ENCODE measurements around the gene CLK3. TPM values are rescaled to one million over a fixed set of nuclear protein-coding genes. Genes with fewer than 3 reads are reported as not detected.

CLK3 gene
- total RNA-seq, 1 experiment from 2014 or later: 56.2 TPM

DNA sequence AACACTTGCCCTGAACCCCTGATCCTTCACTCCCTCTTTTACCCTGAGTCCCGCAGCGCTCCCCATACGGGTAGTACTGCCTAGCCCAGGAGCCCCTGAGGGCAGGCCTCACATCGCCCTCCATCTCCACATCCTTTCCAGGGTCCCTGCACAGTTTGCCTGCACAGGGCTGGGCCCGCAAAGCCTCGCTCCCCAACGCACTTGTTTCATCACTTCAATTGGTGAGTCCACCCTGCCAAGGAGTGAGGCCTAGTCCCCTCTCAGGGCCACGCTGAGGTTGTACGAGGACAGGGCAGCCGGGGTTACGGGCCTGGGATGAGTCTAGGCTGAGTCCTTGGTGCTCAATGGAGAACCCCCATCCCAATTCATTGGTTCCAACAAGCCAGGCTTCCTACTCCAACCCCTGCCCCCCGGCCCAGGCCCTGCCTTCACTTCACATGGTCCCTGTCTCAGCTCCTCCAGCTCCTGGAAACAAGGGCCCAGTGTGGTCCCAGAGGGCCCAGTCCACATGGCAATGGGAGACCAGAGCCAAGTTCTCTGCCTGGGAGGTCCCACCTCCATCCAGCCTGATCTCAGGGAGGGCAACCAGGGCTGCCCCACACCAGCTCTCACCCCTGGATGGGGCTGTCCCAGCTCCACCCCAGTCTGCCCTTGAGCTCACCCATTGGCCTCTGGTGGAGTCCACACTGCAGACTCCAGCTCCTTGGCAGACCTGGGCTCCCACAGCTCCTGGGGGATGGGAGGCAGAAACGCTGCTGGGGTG, 12.4 kb upstream of the CLK3 start:
- Histone ChIP-seq H3K9ac (ENCODE audit: low read length) (no peak overlapping the region), H3K27me3 (ENCODE audit: low read length) (no peaks in the 10 kb centered on the region), H3K27ac (ENCODE audit: low read length) (no peak overlapping the region), H3K4me2 (ENCODE audit: low read length) (no peak overlapping the region), H3K4me3 (ENCODE audit: low read length) (no peak overlapping the region), H3K9me3 (ENCODE audit: low read length) (no peaks in the 10 kb centered on the region), H2AFZ (ENCODE audit: low read length) (no peak overlapping the region), H3K79me2 (ENCODE audit: low read length) (no peaks in the 10 kb centered on the region), H3K36me3 (ENCODE audit: low read depth, low read length) (0 out of 2 replicates have a peak, but pooled peaks cover 3% of the 10 kb centered on the region), H4K20me1 (ENCODE audit: low read length) (no peaks in the 10 kb centered on the region), H3F3A (ENCODE audit: low read length, unreplicated experiment) (no peaks in the 10 kb centered on the region), H3K9me2 (replicated peaks; ENCODE audit: low read length) (no peaks in the 10 kb centered on the region), H3K4me1 (ENCODE audit: insufficient read depth, low read length) (no peaks in the 10 kb centered on the region)
- no TSS peak for BruUV-seq (replicated peaks)
- ATAC-seq (no peak), DNase-seq (no peak)
- TF ChIP-seq EZH2phosphoT487 (IDR thresholded peaks at IDR 0.05; ENCODE audit: borderline replicate concordance, low read length): no peak
- TF ChIP-seq, protein P1, sequence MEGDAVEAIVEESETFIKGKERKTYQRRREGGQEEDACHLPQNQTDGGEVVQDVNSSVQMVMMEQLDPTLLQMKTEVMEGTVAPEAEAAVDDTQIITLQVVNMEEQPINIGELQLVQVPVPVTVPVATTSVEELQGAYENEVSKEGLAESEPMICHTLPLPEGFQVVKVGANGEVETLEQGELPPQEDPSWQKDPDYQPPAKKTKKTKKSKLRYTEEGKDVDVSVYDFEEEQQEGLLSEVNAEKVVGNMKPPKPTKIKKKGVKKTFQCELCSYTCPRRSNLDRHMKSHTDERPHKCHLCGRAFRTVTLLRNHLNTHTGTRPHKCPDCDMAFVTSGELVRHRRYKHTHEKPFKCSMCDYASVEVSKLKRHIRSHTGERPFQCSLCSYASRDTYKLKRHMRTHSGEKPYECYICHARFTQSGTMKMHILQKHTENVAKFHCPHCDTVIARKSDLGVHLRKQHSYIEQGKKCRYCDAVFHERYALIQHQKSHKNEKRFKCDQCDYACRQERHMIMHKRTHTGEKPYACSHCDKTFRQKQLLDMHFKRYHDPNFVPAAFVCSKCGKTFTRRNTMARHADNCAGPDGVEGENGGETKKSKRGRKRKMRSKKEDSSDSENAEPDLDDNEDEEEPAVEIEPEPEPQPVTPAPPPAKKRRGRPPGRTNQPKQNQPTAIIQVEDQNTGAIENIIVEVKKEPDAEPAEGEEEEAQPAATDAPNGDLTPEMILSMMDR (conservative IDR thresholded peaks at IDR 0.05; ENCODE audit: low read depth, low read length): no peak
- TF ChIP-seq EZH2 (IDR thresholded peaks at IDR 0.05; ENCODE audit: low read length, unreplicated experiment): no peak
- ChIA-PET CTCF (no interaction called here), POLR2A (ENCODE audit: unreplicated experiment) (interaction anchor here (1.2 kb wide), 1 partner anchor 10 kb away, joined by 4 read pairs; no protein-coding TSS in a partner anchor)
- intact Hi-C loops (cut with micrococcal nuclease): no loop called here

DNA sequence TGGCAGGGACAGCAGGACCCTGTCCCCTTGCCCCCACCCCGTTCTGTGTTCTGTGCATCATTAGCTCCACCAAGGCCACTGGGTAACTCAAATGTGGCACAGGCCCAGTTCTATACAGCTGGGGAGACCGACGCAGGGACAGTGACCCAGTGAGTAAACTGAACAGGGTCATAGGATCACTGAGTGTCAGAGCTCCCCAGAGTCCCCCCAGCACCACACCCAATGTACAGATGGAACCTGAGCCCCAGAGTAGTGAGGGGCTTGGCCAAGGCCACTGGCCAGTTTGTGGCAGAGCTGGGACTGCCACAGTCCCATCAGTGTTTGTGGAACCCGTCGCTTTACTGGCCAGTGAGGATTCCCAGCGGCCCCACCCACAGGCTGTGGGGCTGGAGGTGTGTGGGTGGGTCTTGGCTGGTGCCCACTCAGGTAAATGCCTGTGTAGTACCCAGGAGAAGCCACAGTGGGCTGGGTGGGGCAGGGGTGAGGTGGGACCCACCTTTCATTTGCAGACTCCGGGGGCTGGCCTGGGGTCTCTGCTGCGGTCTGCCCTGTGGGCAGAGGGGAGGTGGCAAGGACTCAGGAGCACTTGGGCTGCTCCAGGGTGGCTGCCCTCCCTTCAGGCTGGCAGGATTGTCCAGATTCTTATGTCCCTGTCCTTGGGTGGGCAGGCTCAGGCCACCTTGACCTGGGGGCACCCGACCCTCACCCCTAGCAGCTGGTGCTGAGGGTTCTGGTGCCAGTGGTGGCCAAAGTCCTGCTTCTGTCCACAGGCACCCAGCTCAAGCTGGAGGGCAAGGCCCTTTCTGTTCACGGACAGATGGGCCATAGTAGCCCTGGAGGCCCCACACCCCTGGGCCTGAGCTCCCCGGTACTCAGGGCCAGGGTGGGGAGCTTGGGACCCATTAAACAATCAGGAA, 11.6 kb upstream of the CLK3 start:
- no peak overlapping the region for H3K27ac ChIP-seq (ENCODE audit: low read length)
- POLR2A ChIA-PET (ENCODE audit: unreplicated experiment): interaction anchor here (1.2 kb wide), 1 partner anchor 9 kb away, joined by 4 read pairs; no protein-coding TSS in a partner anchor
- H3K4me3 ChIP-seq (ENCODE audit: low read length): no peak overlapping the region
- CTCF ChIA-PET: no interaction called here
- no peaks in the 10 kb centered on the region for H3K4me1 ChIP-seq (ENCODE audit: insufficient read depth, low read length)
- H3K4me2 ChIP-seq (ENCODE audit: low read length): no peak overlapping the region
- ATAC-seq: no peak
- no peaks in the 10 kb centered on the region for H3F3A ChIP-seq (ENCODE audit: low read length, unreplicated experiment)
- intact Hi-C loops (cut with micrococcal nuclease): no loop called here
- H2AFZ ChIP-seq (ENCODE audit: low read length): no peak overlapping the region
- H3K27me3 ChIP-seq (ENCODE audit: low read length): no peaks in the 10 kb centered on the region
- no TSS peak for BruUV-seq (replicated peaks)
- TF ChIP-seq, protein P1 (conservative IDR thresholded peaks at IDR 0.05; ENCODE audit: low read depth, low read length): no peak
- no peak for TF ChIP-seq EZH2 (IDR thresholded peaks at IDR 0.05; ENCODE audit: low read length, unreplicated experiment)
- no peak for TF ChIP-seq EZH2phosphoT487 (IDR thresholded peaks at IDR 0.05; ENCODE audit: borderline replicate concordance, low read length)
- H3K9me3 ChIP-seq (ENCODE audit: low read length): no peaks in the 10 kb centered on the region
- no peaks in the 10 kb centered on the region for H3K79me2 ChIP-seq (ENCODE audit: low read length)
- H3K9ac ChIP-seq (ENCODE audit: low read length): no peak overlapping the region
- no peaks in the 10 kb centered on the region for H3K36me3 ChIP-seq (ENCODE audit: low read depth, low read length)
- H3K9me2 ChIP-seq (replicated peaks; ENCODE audit: low read length): no peaks in the 10 kb centered on the region
- no peak for DNase-seq
- H4K20me1 ChIP-seq (ENCODE audit: low read length): no peaks in the 10 kb centered on the region
